HG03558 (cell line): ENCODE measurements around the gene ARHGAP28.
"Not testable (repeated sequence)": the region's sequence is repeated elsewhere in the genome, so short reads cannot be mapped to it uniquely, and the experiment has no call there.

ENCODE experiments used
- ATAC-seq: cut with Tn5 transposase; IDR thresholded peaks from one replicate; pipeline ENCODE4 v1.9.1; 2021; ENCODE audit warnings: moderate number of reproducible peaks; ENCODE audit not compliant: unreplicated experiment; ENCODE audit errors: extremely low read depth

The ARHGAP28 gene

GRCh38 chr18:6901286-6901926, 171.9 kb downstream of the ARHGAP28 start:
- no peak for ATAC-seq

DNA sequence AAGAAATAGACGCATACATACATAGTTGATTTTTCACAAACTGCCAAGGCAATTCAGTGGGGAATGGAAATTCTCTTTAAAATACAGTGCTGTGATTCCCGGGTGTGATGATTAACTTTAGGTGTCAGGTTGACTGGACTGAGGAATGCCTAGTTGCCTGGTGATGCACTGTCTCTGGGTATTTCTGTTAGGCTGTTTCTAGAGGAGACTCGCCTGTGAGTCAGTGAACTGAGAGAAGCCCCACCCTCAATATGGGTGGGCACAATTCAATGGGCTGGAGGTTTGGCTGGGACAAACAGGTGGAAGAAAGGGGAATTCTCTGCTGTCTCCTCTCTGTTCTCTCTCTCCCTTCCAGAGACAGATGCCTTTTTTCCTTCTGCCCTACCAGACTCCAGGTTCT, 187.6 kb downstream of the ARHGAP28 start:
- no peak for ATAC-seq

GRCh38 chr18:6920099-6920955, 190.8 kb downstream of the ARHGAP28 start:
- ATAC-seq = no peak

- no peak for ATAC-seq
These were observed 192.1 kb downstream of the ARHGAP28 start for GRCh38 chr18:6921571-6921970.

DNA sequence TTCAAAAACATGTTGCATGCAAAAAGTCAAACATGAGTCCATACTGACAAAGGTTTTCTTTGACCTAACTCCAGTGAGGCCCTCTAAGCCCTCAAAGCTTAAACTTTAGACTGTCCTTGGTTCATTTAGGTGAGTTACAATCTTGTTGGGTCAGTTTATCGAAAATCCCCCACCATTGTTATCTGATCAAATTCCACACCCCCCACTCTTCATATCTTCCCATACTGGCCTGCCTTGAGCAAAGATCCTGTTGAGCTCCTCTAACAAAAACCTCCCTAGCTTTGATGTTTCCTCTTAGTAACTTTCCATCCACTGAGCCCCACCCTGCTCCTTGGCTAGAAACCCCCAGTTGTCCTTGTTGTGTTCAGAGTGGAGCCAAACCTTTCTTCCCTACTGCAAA, 193.7 kb downstream of the ARHGAP28 start:
- ATAC-seq = no peak

GRCh38 chr18:6927153-6927552, 197.6 kb downstream of the ARHGAP28 start:
- no peak for ATAC-seq

DNA sequence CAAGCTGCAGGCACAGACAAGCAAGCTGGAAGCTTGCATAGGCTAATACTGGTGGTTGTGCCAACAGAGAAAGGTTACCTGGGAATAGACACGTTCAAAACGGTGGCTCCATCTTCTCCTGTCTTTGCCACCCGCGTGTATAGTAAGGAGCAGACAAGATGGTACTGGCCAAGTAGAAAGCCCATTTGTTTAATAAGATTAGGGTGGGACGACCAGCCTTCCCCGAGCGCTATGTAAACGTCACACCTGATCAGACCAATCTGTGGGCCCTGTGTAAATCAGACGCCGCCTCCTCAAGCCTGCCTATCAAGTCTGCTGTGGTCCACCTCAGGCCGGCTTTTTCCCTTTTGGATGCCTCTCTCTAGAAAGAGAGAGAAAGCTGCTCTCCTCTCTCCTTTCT, 198.8 kb downstream of the ARHGAP28 start:
- no peak for ATAC-seq

DNA sequence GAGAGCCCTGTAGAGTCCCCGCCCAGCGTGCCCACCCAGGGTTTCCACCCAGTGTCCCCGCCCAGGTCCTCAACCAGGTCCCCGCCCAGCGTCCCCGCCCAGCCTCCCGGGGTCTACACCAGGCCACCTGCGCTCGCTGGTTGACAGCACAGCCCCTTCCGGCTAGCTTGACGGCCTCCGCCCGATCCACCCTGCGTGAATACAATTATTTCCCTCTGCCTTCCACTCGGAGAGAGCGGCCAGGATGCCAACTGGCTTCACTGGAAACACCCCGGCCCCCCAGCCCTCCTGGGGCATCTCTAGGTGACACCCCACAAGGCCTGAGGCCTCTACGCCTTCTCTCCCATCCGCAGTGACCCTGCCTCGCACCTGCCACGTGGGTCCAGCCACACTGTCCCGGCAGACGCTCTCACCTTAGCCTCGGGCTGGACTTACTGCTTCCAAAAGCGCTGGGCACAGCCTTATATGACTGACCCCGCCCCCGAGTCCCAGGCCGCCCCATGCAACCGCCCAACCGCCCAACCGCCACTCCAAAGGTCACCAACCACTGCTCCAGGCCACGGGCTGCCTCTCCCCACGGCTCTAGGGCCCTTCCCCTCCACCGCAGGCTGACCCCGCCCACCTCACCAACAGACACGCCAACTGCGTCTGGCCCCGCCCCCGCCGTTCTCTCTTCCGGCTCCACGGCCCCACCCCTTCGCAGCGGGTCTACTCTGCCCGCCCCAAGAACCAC, 200.0 kb downstream of the ARHGAP28 start:
- no peak for ATAC-seq

GRCh38 chr18:6934859-6935258, 205.3 kb downstream of the ARHGAP28 start:
- ATAC-seq = no peak

- ATAC-seq = no peak
These were observed 208.5 kb downstream of the ARHGAP28 start for GRCh38 chr18:6938003-6938402.

GRCh38 chr18:6938403-6938802, 208.9 kb downstream of the ARHGAP28 start:
- ATAC-seq = not testable (repeated sequence)

DNA sequence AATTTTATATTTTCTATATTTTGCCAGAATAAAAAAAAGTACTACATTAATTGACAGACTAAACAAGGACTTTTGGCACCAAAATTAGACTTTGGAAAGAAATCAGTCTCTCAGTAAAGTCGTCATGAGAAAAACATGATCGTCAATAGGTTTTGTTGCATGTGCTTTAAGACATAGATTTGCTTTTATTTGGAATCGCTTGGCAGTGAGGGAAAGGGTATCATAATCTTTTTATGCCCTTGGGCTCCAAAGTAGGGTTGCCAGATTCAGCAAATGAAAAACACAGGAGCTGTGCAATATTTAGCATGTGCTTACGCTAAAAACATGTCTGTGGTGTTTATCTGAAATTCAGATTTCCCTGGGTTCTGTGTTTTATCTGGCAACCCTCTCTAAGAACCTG, 210.5 kb downstream of the ARHGAP28 start:
- no peak for ATAC-seq

DNA sequence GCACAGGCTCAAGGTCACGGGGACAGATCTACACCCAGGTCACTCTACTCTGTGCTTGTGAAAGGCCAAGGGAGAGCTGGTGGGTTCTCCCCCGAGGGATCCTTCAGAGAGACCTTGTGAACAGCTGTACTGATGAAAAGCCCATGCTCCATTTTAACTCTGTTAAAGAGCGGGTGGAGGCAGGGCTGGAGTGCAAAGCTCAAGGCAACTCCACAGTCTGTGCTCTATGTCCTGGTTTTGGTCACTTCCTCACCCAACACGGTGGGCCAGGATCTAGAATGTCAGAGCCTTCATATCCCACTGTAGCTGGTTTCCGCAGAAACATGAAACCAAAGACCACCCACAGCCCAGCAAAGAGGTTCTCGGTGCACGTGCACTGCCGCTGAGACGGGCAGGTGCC, 210.9 kb downstream of the ARHGAP28 start:
- no peak for ATAC-seq

DNA sequence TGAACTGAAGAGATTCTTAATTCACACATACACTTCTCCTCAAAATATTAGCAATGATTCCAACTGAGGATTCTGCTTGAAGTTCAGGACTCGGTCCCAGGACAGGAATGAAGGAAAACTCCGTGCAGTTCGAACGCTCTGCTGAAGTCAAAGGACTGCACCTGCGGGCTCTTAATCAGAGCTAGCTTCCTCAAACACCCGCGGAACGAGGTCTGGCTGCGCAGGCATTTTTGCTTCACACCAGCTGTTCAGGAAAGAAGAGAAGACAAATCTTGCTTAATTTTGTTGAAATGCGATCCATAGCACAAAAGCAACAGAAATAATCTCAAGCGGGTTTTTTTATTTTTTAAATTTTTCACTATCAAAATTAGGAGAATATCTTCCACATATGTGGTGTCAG, 212.5 kb downstream of the ARHGAP28 start:
- no peak for ATAC-seq

GRCh38 chr18:6942742-6943141, 213.2 kb downstream of the ARHGAP28 start:
- no peak for ATAC-seq

DNA sequence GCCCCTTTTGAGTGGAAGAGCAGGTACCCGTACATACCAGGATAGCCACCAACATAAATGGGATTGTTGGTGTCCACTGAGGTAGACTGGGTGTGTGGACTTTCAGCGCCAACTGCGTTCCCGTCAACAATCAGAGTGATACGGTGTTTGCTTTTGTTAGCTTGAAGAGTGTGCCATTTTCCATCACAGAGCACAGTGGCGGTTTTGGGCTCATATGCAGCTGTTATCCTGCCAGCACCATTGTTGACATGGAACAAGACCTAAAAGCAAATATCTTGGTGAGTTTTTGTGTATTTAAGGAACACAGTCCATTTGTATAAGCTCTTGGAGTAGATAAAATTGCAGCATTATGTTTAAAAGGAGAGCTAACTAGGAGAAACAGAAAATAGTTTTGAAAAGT, 213.6 kb downstream of the ARHGAP28 start:
- no peak for ATAC-seq

- ATAC-seq = no peak
These were observed 218.0 kb downstream of the ARHGAP28 start for GRCh38 chr18:6947338-6948030.

DNA sequence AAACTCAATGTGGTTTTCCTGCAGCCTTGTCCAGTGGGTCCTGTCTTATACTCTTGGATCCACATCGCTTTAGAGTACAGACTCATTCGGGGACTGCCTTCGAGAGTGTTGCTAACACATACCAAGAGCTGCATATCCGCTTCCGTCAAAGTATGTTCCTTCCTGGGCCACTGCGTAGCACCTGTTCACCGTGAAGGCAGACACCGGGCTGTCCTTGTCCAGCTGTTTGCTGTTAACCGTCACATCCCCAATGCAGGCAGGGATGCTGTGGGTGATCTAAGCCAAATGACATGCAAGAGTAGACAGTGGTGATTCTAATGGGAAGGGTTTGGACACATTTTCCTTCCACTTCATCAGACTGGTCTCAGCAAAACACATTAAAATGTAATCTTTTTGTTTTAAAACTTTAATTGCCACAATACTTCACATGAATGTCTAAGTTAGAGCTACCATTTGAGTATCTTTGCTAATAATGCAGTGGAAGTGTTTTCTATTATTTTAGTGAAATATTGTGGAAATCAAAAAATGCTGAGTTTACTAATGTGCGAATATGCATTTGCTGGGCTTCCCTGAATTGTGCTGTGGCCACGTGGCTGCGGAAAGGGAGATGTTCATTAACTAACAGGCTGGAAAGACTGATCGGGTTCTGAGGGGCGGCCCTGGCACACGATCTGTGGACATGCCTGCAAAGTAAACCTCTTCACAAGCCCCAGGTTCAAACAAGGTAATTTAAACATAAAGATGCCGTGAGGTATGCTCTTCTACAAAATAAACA, 219.0 kb downstream of the ARHGAP28 start:
- no peak for ATAC-seq

DNA sequence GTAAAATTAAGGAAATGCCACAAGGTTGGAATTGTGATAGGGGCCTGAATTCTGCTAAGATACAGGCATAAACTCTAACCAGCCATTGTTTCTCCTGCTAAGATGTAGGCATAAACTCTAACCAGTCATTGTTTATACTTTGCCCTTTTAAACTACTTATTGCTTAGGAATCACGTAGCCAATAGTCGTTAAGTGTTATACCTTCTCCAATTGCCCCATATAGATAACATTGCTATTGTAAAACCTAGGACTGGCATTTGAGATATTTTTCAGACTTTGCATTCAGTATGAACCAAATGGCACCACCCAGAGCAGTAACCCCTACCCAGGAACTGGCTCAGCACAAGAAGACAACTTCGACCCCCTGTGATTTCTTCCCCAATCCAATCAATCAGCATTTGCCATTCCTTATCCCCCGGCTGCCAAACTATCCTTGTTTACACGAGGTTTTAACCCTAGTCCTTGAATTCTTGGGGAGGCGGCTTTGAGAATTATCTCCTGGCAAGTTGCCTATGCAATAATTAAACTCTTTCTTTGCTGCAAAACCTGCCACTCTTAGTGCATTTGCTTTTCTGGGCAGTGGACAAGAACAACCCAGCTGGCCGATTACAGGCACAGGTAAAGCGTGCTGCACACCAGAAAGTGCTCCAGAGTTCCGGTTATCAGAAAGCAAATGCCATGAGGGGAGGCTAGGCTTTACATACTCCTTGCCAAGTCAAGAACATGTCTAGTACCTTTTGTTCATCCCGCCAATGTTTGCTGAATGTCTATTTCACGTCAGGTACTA, 220.5 kb downstream of the ARHGAP28 start:
- no peak for ATAC-seq
